H1 (cell line): ENCODE measurements around the gene ZNF385C. TPM values are rescaled to one million over a fixed set of nuclear protein-coding genes. Genes with fewer than 3 reads are reported as not detected.

Experiments
- BACH1 ChIP-seq: IDR thresholded peaks from 2 replicates; pipeline ENCODE4 v1.6.1; 2012; ENCODE audit warnings: low read length, improper control_type of control experiment
- JUND ChIP-seq: IDR thresholded peaks from 2 replicates; pipeline ENCODE4 v1.6.1; 2011; ENCODE audit warnings: mild to moderate bottlenecking, improper control_type of control experiment, low read length
- MAFK ChIP-seq: IDR thresholded peaks from 2 replicates; pipeline ENCODE4 v1.6.1; 2012; ENCODE audit warnings: low read depth, mild to moderate bottlenecking, improper control_type of control experiment, low read length
- NRF1 ChIP-seq: IDR thresholded peaks from 2 replicates; pipeline ENCODE4 v1.6.1; 2011; ENCODE audit warnings: mild to moderate bottlenecking, low read depth, low read length, improper control_type of control experiment
- YY1 ChIP-seq: IDR thresholded peaks from 2 replicates; pipeline ENCODE4 v1.6.1; 2011; ENCODE audit warnings: low read depth, mild to moderate bottlenecking, low read length
- polyA plus RNA-seq, 7 experiments: library from polyadenylated mRNA; depleted of rRNA in 3 of 7; stranded (reverse) in 5 of 7; unstranded in 2 of 7; fragments of >200 nt in 5 of 7; fragments of 200-250 nt in 2 of 7; gene quantifications; 1 replicate in 5 of 7; 2 replicates in 1 of 7; 4 replicates in 1 of 7; pipeline versions ENCODE4 v1.2.1 to v1.2.3, GENCODE V29; 2011 to 2013; ENCODE audit warnings: missing spikeins in 2 of 7, mixed read lengths in 2 of 7
- total RNA-seq: library from RNA; stranded (reverse); fragmentation: NEBNext Ultra II Directional; extraction: Animal tissue kit (Norgen Biotek cat#: 25700); gene quantifications from 2 replicates; pipeline ENCODE4 v1.2.1, GENCODE V29; 2021
- TF ChIP-seq, protein P1 (sequence below): IDR thresholded peaks from 2 replicates; pipeline ENCODE4 v1.6.1; 2012; ENCODE audit warnings: inconsistent platforms

ZNF385C gene
- total and polyA plus RNA-seq, 2 of the 8 experiments (the other 6 are each of a cell fraction or from before 2014, with no cell fraction given) = 3.9 to 6.1 TPM

- TF ChIP-seq YY1 (no peak), BACH1 (no peak), JUND (no peak), NRF1 (no peak), MAFK (no peak)
- TF ChIP-seq, protein P1, sequence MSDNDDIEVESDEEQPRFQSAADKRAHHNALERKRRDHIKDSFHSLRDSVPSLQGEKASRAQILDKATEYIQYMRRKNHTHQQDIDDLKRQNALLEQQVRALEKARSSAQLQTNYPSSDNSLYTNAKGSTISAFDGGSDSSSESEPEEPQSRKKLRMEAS = no peak
These were observed 116.1 kb downstream of the ZNF385C start (continued) for GRCh38 chr17:41982026-41982760.
